AG09319 (cell line): ENCODE measurements around the gene COLEC11.

ENCODE experiments used
- DNase-seq: peaks from one replicate; pipeline ENCODE4 v3.0.0-alpha.2; 2010; ENCODE audit warnings: low read depth; ENCODE audit errors: extremely low read depth
- TF ChIP-seq, protein P1 (sequence below): IDR thresholded peaks from 2 replicates; pipeline ENCODE4 v1.5.1; 2011; ENCODE audit warnings: low read depth, mild to moderate bottlenecking, inconsistent platforms, low read length, moderate library complexity

COLEC11 gene

DNA sequence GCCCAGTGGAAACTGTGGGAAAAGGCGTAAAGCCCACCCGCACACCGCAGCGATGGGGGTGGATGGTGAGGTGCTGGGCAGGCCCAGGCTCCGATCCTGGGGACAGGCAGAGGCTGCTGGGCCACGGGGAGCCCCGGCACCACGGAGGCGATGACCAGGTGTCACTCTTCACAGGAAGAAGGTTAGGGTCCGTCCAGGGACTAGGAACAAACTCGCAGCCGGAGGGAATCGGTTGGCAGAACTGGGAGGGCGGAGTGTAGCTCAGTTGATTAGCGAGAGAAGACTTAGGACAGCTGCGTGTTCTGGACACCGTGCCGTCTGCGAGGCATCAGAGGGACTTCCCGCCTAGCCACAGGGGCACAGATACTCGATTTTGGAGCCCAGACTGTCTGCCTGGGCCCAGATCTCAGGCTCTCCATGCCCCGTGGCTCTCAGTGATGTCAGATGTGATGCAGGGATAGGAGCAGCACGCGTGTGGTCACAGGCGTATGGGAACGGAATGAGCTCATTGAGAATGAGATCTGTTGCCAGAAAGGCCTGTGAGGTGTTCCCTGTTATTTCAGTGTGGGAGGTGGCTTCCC, 47.0 kb downstream of the COLEC11 start:
- no peak for DNase-seq
- TF ChIP-seq, protein P1, sequence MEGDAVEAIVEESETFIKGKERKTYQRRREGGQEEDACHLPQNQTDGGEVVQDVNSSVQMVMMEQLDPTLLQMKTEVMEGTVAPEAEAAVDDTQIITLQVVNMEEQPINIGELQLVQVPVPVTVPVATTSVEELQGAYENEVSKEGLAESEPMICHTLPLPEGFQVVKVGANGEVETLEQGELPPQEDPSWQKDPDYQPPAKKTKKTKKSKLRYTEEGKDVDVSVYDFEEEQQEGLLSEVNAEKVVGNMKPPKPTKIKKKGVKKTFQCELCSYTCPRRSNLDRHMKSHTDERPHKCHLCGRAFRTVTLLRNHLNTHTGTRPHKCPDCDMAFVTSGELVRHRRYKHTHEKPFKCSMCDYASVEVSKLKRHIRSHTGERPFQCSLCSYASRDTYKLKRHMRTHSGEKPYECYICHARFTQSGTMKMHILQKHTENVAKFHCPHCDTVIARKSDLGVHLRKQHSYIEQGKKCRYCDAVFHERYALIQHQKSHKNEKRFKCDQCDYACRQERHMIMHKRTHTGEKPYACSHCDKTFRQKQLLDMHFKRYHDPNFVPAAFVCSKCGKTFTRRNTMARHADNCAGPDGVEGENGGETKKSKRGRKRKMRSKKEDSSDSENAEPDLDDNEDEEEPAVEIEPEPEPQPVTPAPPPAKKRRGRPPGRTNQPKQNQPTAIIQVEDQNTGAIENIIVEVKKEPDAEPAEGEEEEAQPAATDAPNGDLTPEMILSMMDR = no peak

DNA sequence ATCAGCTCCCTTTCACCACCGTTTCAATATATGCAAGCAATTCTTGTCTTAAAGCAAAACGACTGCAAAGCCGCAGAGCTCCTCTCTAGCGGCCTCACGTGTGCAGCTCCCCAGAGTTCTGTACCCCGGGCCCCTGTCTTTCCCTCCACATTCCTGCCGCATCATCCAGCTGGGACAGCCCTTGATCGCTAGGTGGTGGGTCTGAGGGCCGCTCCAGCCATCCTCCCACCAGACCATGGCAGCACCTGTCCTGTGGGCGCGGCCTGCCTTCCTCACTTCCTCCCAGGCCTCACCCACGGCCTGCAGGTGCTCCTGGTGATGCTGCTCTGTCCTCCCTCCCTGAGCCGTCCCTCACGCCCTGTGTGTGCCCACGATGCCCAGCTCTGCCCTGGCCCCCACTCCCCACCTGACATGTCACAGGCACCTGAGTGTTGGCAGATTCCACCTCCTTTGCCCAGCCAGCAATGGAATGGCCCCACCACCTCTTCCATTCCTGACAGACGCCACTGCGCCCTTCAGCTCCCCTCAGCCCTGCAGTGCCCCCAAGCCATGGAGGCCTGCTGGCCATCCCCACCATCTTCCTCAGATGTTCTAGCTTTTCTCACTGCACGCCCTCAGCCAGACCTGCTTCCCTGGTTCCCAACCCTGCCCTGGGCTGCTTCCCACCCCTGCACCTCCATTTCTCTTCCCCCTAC, 47.8 kb downstream of the COLEC11 start:
- no peak for DNase-seq
- TF ChIP-seq, protein P1 = no peak

DNA sequence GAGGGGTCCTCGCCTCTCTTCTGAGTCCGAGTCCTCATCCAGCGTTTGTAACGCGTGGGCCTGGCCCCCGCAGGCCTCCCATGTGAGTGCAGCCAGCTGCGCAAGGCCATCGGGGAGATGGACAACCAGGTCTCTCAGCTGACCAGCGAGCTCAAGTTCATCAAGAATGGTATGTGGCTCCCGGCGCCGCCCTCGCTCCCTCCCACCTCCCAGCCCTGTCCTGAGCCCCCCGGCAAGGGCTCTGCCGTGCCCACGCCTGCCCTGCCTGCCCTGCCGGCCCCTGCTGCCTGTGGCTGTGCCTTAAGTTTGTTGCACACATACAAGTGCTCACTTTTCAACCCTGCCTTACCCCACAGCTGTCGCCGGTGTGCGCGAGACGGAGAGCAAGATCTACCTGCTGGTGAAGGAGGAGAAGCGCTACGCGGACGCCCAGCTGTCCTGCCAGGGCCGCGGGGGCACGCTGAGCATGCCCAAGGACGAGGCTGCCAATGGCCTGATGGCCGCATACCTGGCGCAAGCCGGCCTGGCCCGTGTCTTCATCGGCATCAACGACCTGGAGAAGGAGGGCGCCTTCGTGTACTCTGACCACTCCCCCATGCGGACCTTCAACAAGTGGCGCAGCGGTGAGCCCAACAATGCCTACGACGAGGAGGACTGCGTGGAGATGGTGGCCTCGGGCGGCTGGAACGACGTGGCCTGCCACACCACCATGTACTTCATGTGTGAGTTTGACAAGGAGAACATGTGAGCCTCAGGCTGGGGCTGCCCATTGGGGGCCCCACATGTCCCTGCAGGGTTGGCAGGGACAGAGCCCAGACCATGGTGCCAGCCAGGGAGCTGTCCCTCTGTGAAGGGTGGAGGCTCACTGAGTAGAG, 48.7 kb downstream of the COLEC11 start:
- no peak for DNase-seq

DNA sequence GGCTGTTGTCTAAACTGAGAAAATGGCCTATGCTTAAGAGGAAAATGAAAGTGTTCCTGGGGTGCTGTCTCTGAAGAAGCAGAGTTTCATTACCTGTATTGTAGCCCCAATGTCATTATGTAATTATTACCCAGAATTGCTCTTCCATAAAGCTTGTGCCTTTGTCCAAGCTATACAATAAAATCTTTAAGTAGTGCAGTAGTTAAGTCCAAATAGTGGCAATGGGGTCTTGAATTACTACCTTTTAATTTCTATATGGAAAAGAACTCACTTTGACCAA, 49.3 kb downstream of the COLEC11 start:
- no peak for DNase-seq
- TF ChIP-seq, protein P1 = no peak

More for the DNA sequence above, 48.7 kb downstream of the COLEC11 start:
- TF ChIP-seq, protein P1 = no peak

DNA sequence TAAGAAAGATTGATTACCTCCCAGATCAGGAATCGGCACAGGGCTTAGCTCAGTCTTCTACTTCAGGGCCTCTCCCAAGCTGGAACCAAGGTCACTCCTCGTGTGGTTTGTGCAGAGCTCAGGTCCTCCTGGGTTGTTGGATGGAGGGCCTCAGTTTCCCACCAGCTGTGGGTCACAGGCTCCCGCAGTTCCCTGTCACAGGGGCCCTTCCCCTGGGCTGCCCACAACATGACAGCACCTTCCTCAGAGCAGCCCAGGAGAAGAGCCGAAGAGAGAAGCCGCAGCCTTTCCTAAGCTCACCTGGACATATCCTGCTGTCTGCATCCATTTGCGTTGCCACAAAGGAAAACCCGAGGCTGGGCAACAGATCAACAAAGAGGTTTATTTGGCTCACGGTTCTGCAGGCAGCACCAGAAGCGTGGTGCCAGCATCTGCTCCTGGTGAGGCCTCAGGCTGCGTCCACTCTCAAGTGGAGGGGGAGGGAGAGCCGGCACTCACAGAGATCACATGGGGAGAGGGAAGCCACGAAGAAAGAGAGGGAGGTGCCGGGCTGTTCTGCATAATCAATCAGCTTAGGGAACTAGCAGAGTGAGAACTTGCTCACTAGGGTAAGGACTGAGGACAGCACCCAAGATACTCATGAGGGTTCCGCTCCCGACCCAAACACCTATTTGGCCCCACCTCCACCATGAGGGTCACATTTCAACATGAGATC, 50.1 kb downstream of the COLEC11 start:
- DNase-seq = no peak
- TF ChIP-seq, protein P1 = no peak

DNA sequence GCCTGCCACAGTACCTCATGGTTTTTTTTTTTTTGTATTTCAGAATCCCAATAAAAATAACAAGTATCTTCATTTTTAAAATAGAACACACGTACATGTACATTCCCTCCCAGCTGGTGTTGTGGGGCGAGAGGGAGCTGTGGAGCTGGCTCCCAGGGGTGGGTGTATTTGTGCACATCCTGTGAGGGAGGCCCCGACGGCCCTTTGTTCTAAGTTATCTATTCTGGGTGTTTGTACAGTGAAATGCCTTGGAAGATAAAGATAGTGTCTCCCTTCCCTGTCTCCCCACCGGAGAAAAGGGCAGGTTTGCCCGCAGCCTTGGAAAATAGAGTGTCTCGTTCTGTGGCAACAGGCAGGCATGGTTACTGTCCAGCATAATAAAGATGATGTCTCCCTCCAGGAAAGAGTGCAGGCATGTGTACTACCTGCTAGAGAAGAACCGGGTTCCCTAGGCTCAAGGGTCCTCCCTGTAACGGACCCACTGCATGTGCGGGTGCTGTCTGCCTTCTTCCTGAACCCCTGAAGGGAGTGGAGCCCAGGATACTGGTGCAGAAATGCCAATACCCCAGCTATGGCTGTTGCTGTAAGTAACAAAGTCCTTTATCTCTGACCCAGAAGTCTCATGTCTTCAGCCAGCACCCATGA, 51.0 kb downstream of the COLEC11 start:
- DNase-seq = no peak
- TF ChIP-seq, protein P1 = no peak
